ENCODE data around the gene CD8B.

The CD8B gene

GRCh38 chr2:86790134-86790675, 71.5 kb downstream of the CD8B start:
- no peak overlapping the region for H3K4me3 ChIP-seq (ENCODE audit: low read depth, low read length)
- TF ChIP-seq, protein P1, sequence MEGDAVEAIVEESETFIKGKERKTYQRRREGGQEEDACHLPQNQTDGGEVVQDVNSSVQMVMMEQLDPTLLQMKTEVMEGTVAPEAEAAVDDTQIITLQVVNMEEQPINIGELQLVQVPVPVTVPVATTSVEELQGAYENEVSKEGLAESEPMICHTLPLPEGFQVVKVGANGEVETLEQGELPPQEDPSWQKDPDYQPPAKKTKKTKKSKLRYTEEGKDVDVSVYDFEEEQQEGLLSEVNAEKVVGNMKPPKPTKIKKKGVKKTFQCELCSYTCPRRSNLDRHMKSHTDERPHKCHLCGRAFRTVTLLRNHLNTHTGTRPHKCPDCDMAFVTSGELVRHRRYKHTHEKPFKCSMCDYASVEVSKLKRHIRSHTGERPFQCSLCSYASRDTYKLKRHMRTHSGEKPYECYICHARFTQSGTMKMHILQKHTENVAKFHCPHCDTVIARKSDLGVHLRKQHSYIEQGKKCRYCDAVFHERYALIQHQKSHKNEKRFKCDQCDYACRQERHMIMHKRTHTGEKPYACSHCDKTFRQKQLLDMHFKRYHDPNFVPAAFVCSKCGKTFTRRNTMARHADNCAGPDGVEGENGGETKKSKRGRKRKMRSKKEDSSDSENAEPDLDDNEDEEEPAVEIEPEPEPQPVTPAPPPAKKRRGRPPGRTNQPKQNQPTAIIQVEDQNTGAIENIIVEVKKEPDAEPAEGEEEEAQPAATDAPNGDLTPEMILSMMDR (conservative IDR thresholded peaks at IDR 0.05; ENCODE audit: low read depth, low read length) = no peak
- DNase-seq (ENCODE audit: low read depth) = no peak

DNA sequence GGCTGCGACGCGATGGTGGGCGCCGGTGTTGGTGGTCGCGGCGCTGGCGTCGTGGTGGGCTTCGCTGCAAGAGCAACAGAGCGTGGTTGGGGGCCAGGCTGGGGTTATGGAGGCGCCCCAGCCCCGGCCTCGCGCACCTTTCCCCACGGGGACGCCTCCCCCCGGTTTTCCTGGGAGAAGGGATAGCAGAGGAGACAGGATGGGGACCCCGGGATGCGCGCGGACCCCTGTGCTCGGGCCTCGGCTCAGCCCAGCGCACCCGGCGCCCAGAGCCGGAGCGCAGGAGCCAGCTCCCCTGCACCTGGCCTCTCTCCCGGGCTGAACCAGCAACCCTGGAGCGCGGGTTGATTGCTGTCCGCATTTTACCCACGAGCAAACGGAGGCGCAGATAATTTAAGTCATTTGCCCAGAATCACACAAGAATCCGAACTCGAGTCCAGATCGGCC, 72.0 kb downstream of the CD8B start:
- TF ChIP-seq, protein P1 (conservative IDR thresholded peaks at IDR 0.05; ENCODE audit: low read depth, low read length) = no peak
- no peak overlapping the region for H3K4me3 ChIP-seq (ENCODE audit: low read depth, low read length)
- no peak for DNase-seq (ENCODE audit: low read depth)

GRCh38 chr2:86788881-86789686, 72.6 kb downstream of the CD8B start:
- DNase-seq (ENCODE audit: low read depth) = no peak
- TF ChIP-seq, protein P1 (conservative IDR thresholded peaks at IDR 0.05; ENCODE audit: low read depth, low read length) = no peak
- H3K4me3 ChIP-seq (ENCODE audit: low read depth, low read length) = no peak overlapping the region

DNA sequence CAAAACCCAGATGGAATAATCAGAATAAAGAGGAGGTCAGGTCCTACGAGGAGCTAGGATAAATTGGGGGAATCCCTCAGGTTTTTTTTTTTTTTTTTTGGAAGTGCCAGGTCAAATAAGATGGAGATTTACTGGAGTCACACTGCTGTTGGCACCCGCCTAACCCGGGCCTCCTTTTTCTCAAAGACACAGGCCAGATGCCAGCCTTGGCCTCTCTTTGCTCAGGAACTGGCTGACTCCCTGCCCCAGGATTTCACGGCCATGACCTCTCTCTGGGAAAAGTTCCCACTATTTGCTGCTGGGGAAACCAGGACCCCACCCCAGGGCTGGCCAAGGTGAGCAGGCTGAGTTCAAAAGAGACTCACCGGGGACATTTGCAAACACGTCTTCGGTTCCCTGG, 73.5 kb downstream of the CD8B start:
- H3K4me3 ChIP-seq (ENCODE audit: low read depth, low read length) = no peak overlapping the region
- TF ChIP-seq, protein P1 (conservative IDR thresholded peaks at IDR 0.05; ENCODE audit: low read depth, low read length) = no peak
- no peak for DNase-seq (ENCODE audit: low read depth)

DNA sequence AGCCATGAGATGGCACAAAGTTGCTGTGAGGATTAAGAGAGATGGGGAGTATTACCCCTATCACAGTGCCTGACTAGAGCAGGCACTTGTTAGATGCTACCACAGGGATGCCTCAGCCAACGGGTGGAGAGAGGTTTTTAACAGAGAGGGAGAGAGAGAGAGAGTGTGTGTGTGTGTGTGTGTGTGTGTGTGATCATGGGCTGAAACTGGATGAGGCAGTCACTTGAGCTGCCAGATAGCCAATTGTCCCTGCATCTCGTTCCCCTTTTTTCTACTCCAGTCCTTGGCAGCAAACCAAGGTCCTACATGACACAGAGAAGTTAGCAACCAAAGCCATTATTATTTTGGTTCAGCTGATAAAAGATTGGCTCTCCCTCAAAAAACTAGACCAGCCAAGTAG, 74.0 kb downstream of the CD8B start:
- DNase-seq (ENCODE audit: low read depth) = no peak
- H3K4me3 ChIP-seq (ENCODE audit: low read depth, low read length) = no peak overlapping the region
- TF ChIP-seq, protein P1 (conservative IDR thresholded peaks at IDR 0.05; ENCODE audit: low read depth, low read length) = no peak

DNA sequence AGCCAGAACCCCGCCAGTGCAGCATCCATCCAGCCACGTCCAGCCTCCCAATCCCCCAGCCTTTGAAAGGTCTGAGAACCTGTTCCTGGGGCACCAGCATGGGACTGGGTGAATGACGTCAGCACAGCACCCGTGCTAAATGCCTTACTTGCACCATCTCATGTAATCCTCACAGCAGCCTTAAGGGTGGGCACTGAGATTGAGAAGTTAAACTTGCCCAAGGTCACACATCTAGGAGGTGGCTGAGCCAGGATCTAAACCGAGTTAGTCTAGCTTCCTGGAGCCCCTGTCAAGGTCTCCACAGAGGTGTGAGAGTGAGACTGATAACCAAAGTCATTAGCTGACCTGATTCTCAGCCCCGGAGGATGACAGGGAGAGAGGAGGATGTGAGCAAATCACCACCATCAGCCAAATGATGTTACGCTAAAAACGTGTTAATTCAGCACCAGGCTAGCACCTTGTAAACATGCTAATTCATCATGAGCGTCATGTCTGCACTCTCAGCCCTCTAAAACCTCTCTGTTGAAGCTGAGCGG, 75.6 kb downstream of the CD8B start:
- TF ChIP-seq, protein P1 (conservative IDR thresholded peaks at IDR 0.05; ENCODE audit: low read depth, low read length) = no peak
- DNase-seq (ENCODE audit: low read depth) = no peak

More for the DNA sequence above, 75.6 kb downstream of the CD8B start:
- no peak overlapping the region for H3K4me3 ChIP-seq (ENCODE audit: low read depth, low read length)
